Caki2 (cell line): ENCODE measurements around the gene RNASEH1. TPM values are rescaled to one million over a fixed set of nuclear protein-coding genes. Genes with fewer than 3 reads are reported as not detected.
"Not testable (repeated sequence)": the region's sequence is repeated elsewhere in the genome, so short reads cannot be mapped to it uniquely, and the experiment has no call there.

Source experiments
- DNase-seq: peaks from one replicate; pipeline ENCODE4 v3.0.0-alpha.2; 2015; ENCODE audit warnings: low read depth
- in situ Hi-C: cut with HindIII; loops from 2 replicates; pipeline ENCODE4 v1.10.0; 2016; ENCODE audit warnings: low sequenced_read_pairs, low pct_unique_long_range_greater_than_20kb, mixed read lengths
- total RNA-seq: library from RNA; depleted of rRNA; stranded (reverse); fragments of >200 nt; shearing (Covaris generic); gene quantifications from 2 replicates; pipeline ENCODE4 v1.2.3, GENCODE V29; 2014; ENCODE audit warnings: low replicate concordance

Gene RNASEH1
- total RNA-seq, 1 experiment from 2014 or later = 23.5 TPM

DNA sequence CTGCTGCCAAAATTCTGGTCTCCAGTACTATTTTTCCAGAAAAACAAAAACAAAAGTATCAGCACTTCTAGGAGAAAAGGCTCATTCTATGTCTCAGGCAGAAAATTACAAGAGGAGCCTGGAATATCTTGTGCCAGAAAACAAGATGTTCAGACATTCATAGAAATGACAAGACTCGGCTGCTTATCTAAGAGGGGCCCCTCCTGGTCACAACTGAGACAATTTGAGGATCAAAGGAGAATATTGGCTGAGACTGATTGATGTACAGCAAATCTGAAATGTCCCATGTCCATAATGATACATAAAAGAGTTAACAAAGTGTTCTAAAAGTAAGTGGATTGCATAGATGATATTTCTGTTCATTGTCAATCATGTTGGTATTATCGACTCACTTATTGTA, 14.5 kb upstream of the RNASEH1 start:
- no peak for DNase-seq
- in situ Hi-C loops = no loop called here

DNA sequence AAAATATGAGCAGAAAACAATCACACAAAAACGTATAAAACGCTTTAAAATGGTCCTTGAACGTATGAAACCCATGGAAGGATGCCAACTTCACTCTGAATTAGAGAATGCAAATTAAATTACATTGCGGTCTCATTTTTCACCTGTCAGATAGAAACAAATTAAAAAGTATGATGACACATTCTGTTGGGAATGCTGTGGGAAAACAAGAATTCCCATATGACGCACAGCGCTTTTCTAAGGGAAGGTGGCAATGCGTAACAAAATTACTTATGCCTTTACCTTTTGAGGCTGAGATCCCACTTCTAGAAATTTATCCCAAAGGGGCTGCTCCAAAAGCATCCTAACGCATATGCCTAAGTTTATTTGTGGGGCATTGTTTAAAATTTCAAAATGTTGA, 13.2 kb upstream of the RNASEH1 start:
- in situ Hi-C loops = no loop called here
- DNase-seq = peak; percentile 49

DNA sequence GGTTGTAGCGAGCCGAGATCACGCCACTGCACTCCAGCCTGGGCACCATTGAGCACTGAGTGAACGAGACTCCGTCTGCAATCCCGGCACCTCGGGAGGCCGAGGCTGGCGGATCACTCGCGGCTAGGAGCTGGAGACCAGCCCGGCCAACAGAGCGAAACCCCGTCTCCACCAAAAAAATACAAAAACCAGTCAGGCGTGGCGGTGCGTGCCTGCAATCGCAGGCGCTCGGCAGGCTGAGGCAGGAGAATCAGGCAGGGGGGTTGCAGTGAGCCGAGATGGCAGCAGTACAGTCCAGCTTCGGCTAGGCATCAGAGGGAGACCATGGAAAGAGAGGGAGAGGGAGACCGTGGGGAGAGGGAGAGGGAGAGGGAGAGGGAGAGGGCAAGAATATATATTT, 11.5 kb upstream of the RNASEH1 start:
- DNase-seq, in situ Hi-C loops: not testable (repeated sequence)

- in situ Hi-C loops = no loop called here
These were observed 8.7 kb upstream of the RNASEH1 start for GRCh38 chr2:3566806-3567205.

DNA sequence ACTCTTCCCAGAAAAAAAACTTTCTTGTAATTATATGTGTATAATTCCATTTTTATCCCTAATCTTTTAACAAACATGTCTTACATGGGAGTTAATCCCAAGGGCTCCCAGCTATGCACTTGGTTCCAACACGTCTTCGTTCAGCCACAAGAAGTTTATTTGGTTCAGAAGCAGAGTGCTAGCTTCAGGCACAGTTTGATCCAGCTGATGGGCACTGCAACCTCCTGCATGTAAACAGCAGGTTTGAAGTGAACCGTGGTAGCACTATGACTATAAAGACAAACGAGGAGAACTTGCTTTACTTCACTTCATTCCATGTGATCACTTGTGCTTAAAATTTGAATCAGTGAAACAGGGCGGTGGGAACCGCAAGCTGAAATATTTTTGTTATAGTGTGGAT, 7.0 kb upstream of the RNASEH1 start:
- in situ Hi-C loops = no loop called here
- no peak for DNase-seq

More at GRCh38 chr2:3566806-3567205, 8.7 kb upstream of the RNASEH1 start:
- no peak for DNase-seq

GRCh38 chr2:3563521-3563976, 5.4 kb upstream of the RNASEH1 start:
- DNase-seq = no peak
- in situ Hi-C loops = no loop called here

- DNase-seq = no peak
- in situ Hi-C loops = no loop called here
These were observed 411 bp downstream of the RNASEH1 start for GRCh38 chr2:3557639-3558204.

DNA sequence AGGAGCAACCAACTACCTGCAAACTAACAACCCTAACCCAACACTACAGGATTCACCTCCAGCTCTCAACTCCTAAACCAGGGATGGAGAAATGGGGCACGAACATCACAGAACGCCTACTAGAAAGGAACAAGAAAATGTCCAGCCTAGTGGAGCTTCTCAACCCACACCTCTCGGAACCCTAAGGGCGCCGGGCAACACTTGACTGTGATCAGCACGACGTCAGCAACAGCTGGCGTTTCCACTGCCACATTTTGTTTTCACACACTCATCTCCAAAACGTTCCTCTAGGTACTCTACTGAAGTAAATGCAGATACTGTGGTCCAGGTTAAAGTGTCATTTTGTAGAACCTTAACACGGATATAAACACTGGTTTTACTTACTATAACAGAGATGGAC, 4.2 kb downstream of the RNASEH1 start:
- DNase-seq = no peak
- in situ Hi-C loops = no loop called here

DNA sequence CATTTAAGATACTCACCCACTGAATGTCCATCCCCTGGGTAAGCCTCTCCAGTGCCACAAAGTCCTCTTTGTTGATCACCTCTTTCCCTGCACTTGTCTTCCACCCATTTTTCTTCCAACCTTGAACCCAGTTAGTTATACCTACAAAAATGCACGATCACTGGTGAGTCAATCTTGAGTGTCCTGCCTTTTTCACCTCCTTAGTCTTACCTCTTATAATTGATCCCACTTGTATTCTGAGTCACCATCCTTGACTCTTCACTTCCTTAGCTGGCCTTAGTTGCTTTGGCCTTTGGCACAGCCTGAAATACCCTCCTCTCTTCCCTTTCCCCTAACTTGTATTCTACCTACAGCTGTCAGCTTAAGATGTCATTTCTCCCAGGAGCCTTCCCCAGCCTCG, 10.2 kb downstream of the RNASEH1 start:
- no peak for DNase-seq
- in situ Hi-C loops = no loop called here

DNA sequence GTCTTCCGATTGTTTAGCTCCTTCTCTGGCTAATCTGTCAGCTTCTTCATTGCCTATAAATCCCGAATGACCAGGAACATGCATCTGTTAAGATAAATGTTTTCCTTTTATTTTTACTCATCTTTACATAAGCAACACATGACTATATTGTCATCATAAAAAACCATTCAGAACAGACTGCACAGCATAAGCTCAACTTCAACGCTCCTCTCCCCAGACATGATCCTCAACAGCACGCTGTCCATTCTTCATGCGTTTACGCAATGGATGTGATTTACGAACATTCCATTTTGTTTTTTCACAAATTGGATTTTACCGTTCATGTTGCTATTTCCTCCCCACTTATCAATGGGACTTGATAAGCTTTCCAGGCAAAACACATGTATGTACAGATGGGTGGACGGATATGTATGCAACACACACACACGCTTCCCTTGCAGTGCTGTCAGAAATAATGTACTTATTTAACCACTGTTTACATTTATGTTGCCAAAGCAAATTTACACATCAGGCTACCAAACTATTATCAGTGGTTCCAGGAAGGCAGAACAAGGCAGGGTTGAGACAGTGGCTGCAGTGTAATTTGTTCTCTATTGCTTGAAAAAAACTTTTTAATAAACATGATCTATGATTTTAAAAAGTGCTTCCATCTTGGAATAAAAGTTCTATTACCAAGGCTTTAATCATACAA, 12.2 kb downstream of the RNASEH1 start:
- in situ Hi-C loops = no loop called here
- DNase-seq = no peak

DNA sequence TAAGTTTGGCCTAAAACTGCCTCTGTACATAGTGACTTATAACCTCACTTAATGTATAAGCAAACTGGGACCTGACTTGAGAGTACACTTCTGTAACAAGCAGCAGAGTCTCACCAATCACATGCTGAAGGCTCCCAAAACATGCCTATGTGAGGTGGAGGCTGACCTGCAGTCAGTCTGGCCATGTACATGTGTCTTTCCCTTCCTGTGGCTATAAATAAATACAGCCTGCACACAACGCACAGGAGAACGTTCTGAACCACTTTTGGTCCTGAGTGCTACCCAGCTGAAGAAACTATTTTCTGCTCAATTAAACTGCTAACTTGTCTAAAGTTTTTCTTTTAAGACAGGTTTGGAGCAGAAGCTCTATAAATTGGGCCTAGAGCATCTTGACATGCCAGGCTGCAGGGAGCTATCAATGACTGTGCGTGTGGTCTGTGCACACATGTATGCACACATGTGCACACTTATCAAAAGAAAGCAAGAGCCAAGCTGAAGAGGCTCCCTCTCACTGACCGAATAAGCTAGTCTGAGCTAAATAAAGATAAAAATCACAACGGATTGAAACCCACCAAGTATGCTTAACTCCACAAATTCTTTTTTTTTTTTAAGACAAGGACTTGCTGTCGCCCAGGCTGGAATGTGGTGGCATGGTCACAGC, 15.0 kb downstream of the RNASEH1 start:
- in situ Hi-C loops = no loop called here
- no peak for DNase-seq

GRCh38 chr2:3542107-3542506, 16.0 kb downstream of the RNASEH1 start:
- no peak for DNase-seq
- in situ Hi-C loops = no loop called here

- no peak for DNase-seq
- in situ Hi-C loops = no loop called here
These were observed 18.3 kb downstream of the RNASEH1 start for GRCh38 chr2:3539836-3540235.

DNA sequence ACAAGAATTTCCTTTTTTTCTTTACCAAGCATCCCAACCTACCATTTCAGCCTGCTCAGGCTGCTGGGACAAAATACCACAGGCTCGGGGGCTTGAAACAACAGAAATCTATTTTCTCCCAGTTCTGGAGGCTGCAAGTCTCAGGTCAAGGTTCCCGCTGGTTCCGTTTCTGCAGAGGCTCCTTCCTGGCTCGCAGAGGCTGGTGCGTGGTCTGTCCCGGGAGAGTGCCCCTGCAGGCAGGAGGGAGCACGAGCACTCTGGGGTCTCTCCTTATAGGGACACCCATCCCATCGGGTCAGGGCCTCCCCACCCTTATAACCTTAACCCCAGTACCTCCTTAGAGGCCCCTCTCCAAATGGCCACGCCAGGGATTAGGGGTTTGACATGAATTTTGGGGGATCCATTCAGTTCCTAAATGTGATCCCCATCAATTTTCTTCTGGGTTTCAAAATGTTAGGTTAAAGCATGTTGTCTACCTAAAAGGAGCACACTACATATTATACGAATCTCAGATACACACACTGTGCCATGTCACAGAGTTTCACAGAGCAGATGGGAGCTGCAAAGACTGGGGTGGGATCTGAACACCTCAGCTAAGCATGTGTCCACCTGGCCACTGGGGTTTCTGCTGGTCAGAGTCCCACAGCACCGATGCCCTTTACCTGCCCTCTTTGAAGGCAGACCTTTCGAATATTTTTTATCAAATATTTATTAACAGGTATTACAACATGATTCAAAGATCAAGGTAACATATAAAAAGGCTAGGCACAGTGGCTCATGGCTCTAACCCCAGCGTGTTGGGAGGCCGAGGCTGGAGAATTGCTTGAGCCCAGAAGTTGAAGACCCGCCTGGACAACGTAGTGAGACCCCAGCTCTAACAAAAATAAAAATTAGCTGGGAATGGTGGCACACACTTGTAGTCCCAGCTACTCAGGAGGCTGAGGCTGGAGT, 21.2 kb downstream of the RNASEH1 start:
- in situ Hi-C loops = no loop called here
- DNase-seq = peak; percentile 45

DNA sequence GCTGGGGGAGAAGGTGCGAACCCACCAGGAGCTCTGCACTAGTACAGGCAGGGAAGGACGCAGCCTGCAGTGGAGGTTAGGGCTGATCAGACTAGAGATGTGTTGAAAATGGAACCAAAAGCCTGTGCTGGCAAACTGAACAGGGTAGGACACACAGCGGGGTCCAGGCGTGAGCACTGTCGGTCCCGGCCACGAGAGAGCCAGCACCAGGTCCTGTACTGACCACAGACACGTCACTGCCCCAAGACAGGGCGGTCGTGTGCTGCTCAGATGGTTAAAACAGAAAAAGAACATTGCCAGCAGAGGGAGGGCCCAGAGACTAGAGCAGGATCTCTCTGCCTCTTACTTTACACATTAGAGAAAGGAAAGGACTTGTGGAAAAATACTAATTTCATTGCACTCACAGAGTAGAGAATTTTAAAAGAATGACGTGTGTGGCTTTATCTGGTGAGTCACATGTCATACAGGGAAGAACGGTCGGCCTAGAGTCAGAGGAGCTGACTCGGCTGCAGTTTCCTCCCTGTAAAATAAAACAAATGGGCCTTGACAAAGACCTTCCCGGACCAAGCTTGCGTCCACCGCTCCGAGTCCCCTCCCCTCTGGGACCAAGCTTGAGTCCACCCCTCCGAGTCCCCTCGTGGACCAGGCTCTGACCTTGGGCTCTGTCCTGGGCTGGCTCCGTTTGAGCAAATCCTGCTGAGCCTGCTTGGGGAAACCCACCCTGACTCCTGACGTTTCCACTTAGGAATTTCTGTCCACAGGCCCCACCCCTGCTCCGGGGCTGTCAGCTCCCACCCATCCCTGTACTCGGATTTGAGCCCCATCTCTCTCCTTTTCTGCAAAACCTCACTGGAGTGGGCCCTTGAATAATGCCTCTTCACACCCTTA, 22.1 kb downstream of the RNASEH1 start:
- peak; percentile 91 for DNase-seq
- in situ Hi-C loops = no loop called here

DNA sequence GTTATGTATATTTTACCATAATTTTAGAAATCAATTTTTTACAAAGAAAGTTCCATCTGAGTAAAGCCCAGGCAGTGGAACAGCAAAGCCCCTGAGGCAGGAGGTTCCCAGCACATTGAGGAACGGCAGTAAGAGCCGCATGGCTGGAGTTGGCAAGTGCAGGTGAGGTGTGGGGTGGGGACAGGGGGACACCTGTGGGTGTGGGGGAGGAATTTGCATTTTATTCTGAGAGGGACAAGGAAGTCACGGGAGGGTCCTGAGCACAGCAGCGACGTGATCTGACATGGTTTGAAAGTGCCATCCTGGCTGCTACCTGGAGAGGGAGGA, 22.7 kb downstream of the RNASEH1 start:
- DNase-seq = no peak
- in situ Hi-C loops = no loop called here

- no peak for DNase-seq
- in situ Hi-C loops = no loop called here
These were observed 23.8 kb downstream of the RNASEH1 start for GRCh38 chr2:3534251-3534814.

DNA sequence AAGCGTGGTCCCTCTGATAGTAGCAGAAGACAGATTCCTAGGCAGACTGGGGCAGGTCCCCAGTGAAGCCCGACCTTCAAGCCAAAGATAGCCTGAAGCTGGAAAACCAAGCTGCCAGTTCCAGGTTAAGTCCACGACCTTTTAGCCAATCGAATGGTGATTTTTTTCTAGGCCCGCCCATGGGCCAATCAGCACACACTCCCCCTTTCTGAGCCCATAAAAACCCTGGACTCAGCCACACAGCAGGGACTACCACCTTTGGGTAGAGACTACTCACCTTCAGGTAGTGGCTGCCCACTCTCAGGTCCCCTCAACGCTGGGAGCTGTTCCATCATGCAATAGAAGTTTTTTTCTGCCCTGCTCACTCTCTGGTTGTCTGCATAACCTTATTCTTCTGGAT, 24.3 kb downstream of the RNASEH1 start:
- DNase-seq = no peak
- in situ Hi-C loops = no loop called here
